HG03045 (cell line): Measurements from ENCODE around the gene ENHO.
A peak's percentile ranks its signal among the peaks of the same experiment; 100 is the strongest.

ENCODE experiments used
- ATAC-seq: cut with Tn5 transposase; IDR thresholded peaks from one replicate; pipeline ENCODE4 v1.9.1; 2021; ENCODE audit warnings: mild to moderate bottlenecking, moderate library complexity; ENCODE audit not compliant: unreplicated experiment

ENHO gene

DNA sequence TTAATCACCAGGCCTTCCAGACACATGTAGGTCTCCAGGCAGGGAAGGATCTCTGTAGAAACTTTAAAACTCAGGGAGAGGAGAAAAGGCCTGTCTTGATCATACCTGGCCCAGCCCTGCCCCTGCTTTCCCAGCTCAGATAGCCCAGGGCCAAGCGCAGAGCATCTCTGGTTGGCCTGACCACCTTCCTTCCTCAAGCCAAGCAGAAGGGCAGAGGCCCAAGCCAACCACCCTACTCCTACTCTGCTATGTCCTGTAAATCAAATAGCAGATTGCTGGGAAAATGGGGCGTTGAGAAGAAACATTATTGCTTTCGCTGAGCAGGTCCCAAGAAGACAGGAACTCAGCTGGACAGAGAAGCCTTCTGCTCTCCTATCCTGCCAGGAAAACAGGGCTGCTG is 14.3 kb downstream of the ENHO start:
- ATAC-seq: no peak

DNA sequence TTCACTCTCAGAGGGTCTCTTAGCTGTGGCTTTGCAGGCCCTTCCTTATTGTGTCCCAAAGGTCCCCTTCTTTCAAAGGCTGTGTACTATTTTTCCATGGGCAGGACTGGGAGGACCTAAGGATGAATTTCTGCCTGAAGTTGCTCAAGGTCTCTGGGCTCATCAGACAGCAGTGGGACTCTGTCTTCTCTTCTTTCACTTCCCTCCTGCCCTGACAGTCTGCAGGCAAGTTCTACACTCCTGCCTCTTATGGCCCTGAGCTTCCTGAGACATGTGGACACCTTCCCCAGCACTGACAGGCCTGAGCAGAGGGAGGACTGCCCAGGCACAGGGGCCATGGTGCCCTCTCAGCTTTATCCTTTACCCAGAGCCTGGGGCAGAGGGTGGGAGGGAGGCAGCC is 14.8 kb downstream of the ENHO start:
- ATAC-seq: no peak

DNA sequence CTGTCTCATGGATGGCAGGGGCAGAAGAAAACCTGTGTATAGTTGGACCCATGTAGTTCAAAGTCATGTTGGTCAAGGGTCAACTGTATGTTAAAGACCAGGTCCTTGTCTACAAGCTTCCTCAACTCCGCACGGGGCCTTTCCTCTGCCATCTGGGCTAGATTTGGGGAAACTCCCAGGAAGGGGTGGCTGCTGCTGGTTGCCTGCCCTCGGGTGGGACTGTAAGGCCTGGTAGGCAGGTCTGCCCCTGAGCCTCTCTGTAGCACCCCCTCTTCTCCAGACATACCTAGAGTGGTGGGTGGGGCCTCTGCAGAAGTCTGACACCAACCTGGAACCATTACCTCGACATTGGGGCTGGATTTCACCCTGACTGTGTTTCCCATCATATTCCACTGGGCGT is 15.2 kb downstream of the ENHO start:
- ATAC-seq: no peak

DNA sequence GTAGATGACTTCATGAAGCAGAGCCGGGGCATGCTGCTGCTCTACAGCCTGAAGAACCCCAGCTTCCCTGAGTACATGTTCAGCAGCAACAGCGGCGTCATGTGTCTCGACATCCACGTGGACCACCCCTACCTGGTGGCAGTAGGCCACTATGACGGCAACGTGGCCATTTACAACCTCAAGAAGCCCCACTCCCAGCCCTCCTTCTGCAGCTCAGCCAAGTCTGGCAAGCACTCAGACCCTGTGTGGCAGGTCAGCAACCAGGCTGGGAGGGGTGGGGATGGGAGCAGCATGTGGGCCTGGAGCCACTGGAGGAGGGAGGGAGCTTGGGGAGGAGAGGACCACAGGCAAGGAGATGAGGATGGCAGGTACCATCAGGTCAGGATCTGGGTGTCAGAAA is 16.2 kb downstream of the ENHO start:
- no peak for ATAC-seq

DNA sequence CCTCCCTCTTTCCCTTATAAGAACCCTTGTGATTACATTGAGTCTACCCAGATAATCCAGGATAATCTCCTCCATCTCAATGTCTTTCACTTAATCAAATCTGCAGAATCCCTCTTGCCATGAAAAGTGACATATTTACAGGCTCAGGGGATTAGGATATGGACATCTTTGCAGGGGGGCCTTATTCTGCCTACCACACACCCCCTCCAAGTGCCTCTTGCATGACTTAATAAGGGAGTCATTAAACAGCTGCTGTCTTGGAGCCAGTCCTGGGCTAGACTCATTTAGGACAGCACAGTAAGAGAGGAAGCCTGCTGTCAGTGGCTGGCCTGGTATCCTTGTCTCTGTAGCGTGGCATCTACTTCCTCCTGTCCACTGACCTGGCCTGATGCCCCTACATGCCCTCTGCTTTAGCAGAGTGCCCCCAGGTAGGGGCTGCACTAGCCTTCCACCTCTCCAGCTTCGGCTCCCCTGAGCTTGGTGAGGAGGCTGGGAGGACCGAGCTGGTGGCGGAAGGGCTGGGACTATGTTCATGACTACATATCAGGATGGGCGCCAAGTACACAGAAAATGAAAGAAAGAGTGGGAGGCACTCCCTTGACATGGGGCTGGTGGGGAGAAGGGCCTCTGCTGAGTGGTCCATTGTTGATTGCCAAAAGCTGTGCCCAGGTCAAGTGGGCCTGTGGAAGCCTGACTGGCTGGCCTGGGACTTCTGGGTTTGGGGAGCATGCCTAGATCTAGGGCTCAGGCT is 17.2 kb downstream of the ENHO start:
- ATAC-seq: no peak

DNA sequence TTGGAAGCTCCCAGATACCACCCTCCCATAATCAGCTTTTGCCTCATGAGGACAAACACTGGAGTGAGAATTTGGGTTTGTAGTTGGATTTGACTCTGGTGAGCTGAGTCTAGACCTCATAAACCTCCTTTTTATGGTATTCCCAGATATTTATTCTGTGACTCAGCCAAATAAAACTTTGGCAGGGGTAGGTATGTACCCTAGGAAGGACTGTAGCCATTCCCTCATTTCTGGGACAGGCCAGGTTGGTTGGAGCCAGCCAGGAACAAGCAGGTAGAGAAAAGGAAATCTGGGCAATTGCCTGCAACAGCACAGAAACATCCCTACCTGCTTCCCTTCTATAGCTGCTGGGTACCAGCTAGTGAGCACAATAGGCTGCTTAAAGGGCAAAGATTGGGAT is 19.4 kb downstream of the ENHO start:
- ATAC-seq: no peak

DNA sequence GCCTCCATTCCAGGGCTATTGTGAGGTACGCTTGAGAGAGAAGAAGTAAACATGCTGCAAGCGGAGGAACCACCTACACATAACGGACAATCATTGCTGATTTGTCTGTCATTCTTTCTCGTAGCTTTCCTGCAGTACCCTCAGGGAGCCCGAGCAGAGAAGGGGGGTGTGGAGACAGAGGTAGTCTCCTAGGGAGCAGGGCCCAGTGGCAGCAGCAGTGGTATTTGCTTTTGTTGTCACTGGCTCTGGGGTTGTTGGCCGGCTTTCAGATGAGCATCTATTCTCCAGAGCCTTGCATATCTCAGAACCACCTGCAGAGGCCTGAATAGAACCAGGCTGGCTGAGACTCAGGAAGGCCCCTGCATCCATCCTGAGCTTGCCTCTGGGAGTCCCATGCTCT is 19.9 kb downstream of the ENHO start:
- ATAC-seq: no peak

DNA sequence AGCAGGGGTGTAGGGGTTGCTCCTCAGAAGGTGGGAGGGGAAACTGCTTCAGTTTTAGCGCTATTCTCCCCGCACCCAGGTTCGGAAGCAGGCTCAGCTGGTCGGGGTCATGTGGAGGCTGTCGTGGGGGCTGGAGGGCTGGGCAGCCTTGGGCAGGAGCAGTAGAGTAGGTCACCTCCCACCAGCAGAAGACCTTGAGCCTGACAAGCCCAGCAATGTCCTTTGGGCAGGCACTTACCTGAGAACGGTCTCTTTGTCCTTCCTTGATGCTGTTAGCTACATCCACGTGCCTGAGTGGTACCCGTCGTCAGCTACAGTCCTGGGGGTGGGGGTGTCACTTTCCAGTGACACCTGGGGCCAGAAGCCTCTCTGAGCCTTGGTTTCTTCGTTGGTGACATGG is 20.3 kb downstream of the ENHO start:
- no peak for ATAC-seq

DNA sequence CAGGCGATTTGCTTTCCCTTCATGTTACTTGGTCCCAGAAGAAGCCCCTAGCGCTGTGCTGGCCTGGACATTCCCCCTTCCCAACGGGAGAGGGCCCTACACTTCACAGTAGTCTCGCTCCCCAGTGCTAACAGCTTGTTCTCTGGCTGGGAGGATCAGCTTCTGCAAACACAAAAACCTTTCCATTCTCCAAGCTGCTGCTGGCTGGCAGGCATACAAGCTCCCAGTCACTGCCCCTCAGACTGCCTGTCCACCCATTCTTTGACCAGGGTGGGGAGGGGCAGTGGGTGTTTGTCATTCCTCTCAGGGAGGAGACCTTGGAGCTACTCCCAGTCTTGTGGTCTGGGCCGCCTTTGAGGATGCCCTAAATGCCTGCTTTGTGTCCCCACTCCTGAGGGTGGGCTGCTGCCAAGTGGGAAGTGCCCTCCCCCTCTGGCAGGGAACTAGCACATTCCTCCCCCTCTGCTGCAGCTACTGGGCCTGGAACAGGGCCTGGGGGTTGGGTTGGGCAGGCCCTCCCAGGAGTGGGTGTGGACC is 20.8 kb downstream of the ENHO start:
- no peak for ATAC-seq

DNA sequence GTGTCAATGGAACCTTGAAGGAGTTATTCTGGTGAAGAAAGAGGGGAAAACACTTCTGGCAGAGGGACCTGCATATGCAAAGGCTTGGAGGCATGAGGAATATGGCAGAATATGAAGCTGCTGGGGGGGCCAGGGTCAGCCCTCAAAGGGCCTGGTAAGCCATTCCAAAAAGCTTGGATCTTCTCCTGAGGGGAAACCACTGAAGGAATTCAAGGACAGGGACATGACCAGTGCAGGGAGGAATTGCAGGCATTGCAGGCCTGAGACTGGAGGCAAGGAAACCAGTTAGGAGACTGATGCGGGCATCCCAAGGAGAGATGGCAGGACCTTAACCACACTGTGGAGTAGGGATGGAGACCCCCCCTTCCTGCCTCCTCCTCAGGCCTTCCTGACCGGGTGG is 21.4 kb downstream of the ENHO start:
- ATAC-seq: no peak

DNA sequence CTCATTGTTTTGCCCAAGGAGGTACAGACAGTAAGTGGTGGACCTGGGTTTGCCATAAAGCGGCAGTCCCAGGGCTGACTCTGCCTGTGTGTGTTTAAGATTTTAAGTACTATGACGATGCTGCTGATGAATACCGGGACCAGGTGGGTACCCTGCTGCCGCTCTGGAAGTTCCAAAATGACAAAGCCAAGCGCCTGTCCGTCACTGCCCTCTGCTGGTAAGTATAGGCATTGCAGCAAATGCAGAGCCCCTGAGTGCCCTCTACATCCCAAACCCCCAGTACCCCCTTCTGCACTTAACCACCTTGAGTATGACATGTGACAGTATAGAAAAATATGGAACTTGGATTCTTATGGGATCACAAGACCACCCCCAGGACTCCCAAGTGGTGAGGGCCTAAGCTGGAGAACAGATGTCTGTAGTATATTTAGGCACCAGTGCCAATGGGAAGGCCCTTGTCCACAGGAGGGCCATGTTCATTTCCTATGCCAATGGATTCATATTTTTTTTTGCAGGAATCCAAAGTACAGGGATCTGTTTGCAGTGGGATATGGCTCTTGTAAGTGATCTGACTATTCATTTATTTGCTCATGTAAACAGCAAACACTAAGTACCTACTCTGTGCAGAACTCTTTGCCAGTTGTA is 22.0 kb downstream of the ENHO start:
- peak; percentile 52 for ATAC-seq

DNA sequence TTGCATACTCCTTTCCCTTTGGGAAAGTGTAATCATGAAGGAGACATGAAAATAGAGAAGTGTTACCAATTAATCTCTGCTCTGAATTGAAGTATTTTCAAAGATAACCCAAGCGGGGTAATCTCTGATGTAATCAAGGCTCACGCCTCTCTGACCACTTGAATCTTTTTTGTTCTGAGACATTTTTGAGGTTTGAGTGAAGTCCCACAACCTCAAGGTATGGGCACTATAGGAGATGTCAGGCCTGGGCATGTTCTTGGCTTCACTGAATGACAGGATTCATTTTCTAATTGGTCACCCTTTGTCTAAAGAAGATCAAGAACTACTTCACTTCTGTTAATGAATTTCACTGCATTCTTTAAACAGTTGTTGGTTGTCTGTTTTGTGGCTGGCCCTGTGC is 23.7 kb downstream of the ENHO start:
- ATAC-seq: no peak

DNA sequence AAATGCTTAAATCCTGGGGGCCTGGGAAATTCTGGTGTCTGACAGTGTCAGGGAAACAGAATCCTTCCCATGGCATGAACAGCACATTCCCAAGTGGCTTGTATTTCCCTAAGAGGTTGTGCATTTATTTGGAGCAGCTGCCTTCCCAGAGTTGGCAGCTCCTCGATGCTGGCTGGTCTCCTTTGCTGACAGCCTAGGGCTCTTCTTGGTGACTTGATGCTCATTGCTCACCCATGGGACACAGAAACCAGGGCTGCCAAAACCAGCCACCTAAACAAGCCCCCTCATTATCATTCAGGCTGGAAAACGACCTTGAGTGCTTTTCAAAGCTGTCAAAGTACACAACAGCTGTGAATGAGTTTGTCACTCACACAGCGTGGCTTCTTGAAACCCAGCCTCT is 24.2 kb downstream of the ENHO start:
- no peak for ATAC-seq

DNA sequence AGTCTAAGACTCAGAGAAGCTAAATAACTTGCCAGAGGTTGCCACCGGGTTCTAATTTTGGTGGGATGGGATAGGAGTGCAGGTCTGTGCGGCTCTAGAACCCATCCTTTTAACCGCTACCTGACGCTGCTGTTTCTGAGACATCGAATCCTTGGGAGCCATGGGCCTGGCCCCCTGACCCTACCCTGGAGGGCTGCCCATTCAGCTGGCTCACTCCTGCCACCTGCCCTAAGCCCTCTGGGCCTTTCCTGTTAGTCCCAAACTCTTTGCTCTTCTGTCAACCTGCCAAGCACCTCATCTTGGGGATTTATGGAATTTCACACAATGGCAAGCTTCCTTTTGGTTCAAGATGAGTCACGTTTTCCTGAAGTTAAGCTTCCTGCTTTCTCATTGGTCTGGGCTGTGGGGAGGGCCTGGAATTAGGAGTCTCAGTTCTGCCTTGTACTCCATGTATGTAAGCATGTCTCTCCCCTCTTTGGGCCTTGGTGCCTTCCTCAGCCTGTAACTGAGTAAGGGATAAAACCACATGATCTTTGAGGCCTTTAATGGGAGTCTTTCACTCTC is 26.6 kb downstream of the ENHO start:
- no peak for ATAC-seq

DNA sequence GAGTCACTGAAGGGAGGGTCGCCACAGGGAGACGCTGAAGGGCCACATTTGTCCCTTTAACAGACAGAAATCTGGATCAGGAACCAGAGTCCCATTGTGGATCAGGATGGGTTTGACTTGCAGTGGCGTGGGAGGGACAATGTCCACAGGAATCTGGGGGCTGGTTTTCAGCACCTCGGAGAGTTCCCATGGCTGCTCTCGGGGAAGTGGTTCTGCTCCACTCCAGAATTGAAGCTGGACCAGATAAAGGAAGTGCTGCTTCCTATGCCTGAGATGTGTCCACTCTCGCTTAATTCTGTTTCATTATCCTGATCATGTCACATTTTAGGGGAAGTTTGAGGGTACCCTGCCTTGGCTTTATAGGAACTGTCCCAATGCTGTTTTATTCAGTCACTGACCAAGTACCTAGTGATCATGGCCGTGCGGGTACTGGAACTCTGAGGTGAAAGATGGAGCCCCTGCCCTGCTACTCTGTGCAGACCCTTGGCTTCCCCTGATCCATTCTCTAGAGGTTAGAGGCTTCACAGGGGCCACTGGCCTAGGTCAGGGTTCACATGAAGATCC is 28.7 kb downstream of the ENHO start:
- no peak for ATAC-seq

DNA sequence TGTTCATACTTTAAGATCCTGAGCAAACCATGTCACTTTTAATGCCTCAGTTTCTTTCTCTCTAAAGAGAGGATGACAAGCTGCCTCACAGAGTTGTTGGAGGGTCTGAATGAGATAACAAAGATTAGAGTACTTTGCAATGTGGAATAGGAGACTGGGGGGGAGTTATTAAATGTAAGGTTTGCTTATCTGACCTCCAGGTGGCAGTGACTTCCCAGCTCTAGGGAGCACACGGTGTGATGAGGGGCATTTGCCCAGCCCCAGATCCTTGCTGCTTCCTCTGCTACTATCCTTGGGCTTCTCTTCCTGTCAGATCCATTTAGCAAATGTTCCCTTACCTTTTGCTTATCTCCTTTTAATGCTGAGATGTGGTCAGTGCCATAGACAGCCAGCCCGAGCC is 30.7 kb downstream of the ENHO start:
- ATAC-seq: no peak

DNA sequence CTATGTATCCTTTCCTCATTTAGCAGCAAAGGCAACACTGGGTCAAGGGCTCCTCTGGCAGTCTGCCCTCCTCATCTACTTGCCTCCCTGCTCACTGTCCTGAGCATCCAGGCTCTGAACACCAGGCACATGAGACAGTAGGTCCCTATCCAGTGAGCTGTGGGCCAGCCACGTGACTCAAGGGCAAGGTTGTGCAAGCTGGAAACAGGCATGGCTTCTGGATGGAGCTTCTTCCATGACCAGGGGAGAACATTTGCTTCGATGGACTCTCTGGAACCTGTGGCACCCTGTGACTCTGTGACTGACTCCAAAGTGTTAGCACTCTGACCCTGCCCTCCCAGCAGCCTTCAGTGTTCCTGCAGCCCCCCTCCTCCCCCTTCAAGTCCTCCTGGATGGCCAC is 31.2 kb downstream of the ENHO start:
- no peak for ATAC-seq

DNA sequence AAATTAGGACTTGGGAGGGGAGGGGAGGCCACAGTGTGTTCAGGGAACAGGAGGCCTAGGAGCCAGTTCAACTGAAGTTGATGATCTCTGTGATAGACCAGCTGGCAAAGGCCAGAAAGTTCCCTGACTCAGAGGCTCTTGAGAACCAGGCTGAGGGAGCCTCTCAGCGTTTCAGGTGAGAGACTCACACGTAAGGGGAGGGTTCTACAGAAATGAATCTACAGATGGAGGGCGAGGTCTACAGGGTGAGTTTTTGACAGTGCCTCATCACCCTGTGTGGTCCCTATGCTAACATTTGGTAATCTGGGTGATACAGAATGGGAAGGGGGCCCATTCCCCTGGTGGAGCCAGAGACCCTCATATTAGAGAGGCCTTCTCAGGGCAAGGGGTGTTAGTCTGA is 32.0 kb downstream of the ENHO start:
- ATAC-seq: no peak

DNA sequence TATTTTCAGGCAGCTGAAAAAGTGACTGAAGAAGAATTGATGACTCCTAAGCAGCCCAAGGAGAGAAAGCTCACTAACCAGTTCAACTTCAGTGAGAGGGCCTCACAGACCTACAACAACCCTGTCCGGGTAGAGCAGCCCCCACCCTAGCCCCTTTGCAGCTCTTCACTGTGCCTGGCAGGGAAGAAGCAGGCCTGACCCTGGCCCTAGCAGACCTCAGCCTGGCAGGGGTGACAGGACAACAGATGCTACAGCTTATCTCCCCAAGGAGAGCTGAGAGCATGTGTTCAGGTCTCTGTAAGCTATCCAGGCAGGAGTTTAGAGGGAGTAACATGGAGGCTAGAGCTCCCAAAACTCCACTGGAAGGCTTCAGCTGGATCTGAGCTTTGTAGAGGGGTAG is 32.4 kb downstream of the ENHO start:
- no peak for ATAC-seq

DNA sequence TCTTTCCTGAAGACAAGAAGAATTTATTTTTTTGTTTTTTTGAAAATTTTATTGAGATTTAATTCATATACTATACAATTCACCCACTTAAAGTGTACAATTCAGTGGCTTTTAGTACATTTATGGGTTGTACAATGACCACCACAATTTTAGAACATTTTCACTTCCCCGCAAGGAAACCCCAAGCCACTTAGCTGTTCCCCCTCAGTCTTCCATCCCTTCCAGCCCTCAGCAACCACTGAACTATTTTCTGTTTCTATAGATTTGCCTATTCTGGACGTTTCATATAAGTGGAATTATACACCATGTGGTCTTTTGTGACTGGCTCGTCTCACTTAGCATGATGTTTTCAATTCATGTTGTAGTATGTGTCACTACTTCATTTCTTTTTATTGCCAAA is 36.2 kb downstream of the ENHO start:
- no peak for ATAC-seq

DNA sequence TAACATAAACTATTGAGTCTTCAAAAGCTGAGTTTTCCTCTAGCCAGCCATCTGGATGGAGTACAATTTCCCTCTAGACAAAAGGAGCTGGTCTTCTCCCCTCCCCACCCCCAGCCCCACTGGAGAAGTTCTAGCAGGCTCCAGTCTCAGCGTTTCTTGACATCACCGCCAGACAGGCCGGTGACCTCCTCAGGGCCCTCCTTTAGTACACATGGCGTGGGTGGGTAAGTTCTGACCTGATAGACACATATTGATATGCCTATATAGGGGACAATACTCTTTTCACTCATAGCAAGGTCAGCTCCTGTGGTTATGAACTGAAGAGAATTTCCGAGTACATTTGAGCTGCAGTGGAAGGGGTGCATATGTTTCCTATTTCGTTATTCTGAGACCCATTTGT is 37.0 kb downstream of the ENHO start:
- ATAC-seq: no peak

DNA sequence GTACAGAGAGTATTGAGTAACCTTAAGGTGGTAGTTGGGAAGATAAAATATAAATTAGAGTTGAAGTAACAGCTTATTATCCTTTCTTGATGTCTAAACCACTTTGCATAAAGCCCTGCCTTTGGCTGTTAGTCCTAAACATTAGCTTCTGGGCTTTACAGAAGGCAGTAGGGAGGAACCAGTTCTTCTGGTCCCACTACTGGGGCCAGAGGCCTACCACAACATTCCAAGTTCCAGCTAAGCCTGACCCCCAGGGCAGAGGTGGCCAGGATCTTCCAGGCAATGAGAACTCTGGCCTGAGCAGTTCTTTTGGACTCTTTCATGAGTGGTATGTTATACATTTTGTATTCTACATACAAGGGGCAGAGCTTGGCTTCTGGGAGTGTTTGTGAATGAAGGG is 38.1 kb downstream of the ENHO start:
- no peak for ATAC-seq
